Endothelial cell of umbilical vein (primary cell): ENCODE results near the gene BABAM1. TPM values are rescaled to one million over a fixed set of nuclear protein-coding genes. Genes with fewer than 3 reads are reported as not detected.

ENCODE experiments used
- BruUV-seq: library from RNA; stranded (reverse); fragments of 400-500 nt; replicated peaks from 2 replicates; lab custom pipeline; 2021; lab: Mats Ljungman, UMichigan
- CTCF ChIA-PET: fragments of 300-600, 350-600 bp; sonication (Branson Sonifier 250); formaldehyde crosslinking; loops from one replicate; lab custom pipeline; 2021; ENCODE audit warnings: antibody characterized with exemption, inconsistent platforms; lab: Charles Lee
- POLR2A ChIA-PET: fragments of 300-600, 350-600 bp; sonication (Branson Sonifier 250); formaldehyde crosslinking; loops from one replicate; lab custom pipeline; 2021; ENCODE audit warnings: antibody characterized with exemption, inconsistent platforms; lab: Charles Lee
- DNase-seq: peaks from one replicate; pipeline ENCODE4 v3.0.0-alpha.2; 2011; ENCODE audit warnings: low read depth, low spot score
- FAIRE-seq: peaks from 2 replicates; lab custom pipeline; 2011; peaks lifted over from hg19 to GRCh38; lab: Jason Lieb, UNC
- H2AFZ ChIP-seq: 2 replicates; pipeline ENCODE4 v1.6.0; 2012; ENCODE audit warnings: low read depth, low read length, control low read depth, inconsistent platforms
- H3K27ac ChIP-seq: 2 replicates; pipeline ENCODE4 v1.5.1; 2011; ENCODE audit warnings: low read depth, mild to moderate bottlenecking, control low read depth, low read length, moderate library complexity; ENCODE audit not compliant: insufficient read depth
- H3K27me3 ChIP-seq, 2 experiments: 2 replicates each; pipeline versions ENCODE4 v1.6.0 to v1.6.1; 2011; ENCODE audit warnings: low read length in 2 of 2, mixed read lengths in 1 of 2; ENCODE audit not compliant: control insufficient read depth in 2 of 2, insufficient read depth in 2 of 2
- H3K36me3 ChIP-seq, 2 experiments: 2 replicates in 1 of 2; 3 replicates in 1 of 2; pipeline ENCODE4 v1.5.1; 2011; ENCODE audit warnings: low read length in 2 of 2, mild to moderate bottlenecking in 1 of 2, moderate library complexity in 1 of 2; ENCODE audit not compliant: control insufficient read depth in 2 of 2, insufficient read depth in 2 of 2; ENCODE audit errors: extremely low read depth in 1 of 2
- H3K4me1 ChIP-seq: 3 replicates; pipeline ENCODE4 v1.5.1; 2011; ENCODE audit warnings: mild to moderate bottlenecking, low read length; ENCODE audit not compliant: control insufficient read depth, insufficient read depth; ENCODE audit errors: extremely low read depth
- H3K4me2 ChIP-seq: 2 replicates; pipeline ENCODE4 v1.6.1; 2011; ENCODE audit warnings: low read length, control low read depth, mixed read lengths; ENCODE audit not compliant: insufficient read depth
- H3K4me3 ChIP-seq, 3 experiments: fragments of 200-600 bp in 1 of 3; sonication (generic), shearing (Covaris generic) in 1 of 3; replicated peaks in 1 of 3; 2 replicates each; pipeline ENCODE4 v1.5.1; 2011 to 2016; ENCODE audit warnings: control low read depth in 3 of 3, low read length in 3 of 3, mild to moderate bottlenecking in 2 of 3, inconsistent platforms in 1 of 3, low read depth in 1 of 3, moderate library complexity in 1 of 3; ENCODE audit not compliant: insufficient read depth in 1 of 3
- H3K79me2 ChIP-seq: 2 replicates; pipeline ENCODE4 v1.6.0; 2012; ENCODE audit warnings: low read length, inconsistent platforms; ENCODE audit not compliant: control insufficient read depth, insufficient read depth
- H3K9ac ChIP-seq: replicated peaks from 2 replicates; pipeline ENCODE3; 2011; ENCODE audit warnings: low read length, control low read depth; ENCODE audit not compliant: insufficient read depth; ENCODE audit errors: extremely low read depth
- H3K9me1 ChIP-seq: replicated peaks from 3 replicates; pipeline ENCODE4 v1.6.0; 2011; ENCODE audit warnings: mild to moderate bottlenecking, low read length; ENCODE audit not compliant: control insufficient read depth, insufficient read depth; ENCODE audit errors: extremely low read depth
- H3K9me3 ChIP-seq: replicated peaks from 2 replicates; pipeline ENCODE4 v1.5.1; 2012; ENCODE audit warnings: low read length, inconsistent platforms; ENCODE audit not compliant: control insufficient read depth, insufficient read depth
- H4K20me1 ChIP-seq: replicated peaks from 2 replicates; pipeline ENCODE3; 2011; ENCODE audit warnings: mild to moderate bottlenecking, low read length; ENCODE audit not compliant: control insufficient read depth, insufficient read depth; ENCODE audit errors: extremely low read depth
- CTCF ChIP-seq, 2 donors: IDR thresholded peaks; 1 replicate in 1 of 2; 2 replicates in 1 of 2; pipeline ENCODE4 v1.5.1; 2011; ENCODE audit warnings: low read length in 2 of 2, mild to moderate bottlenecking in 2 of 2, moderate library complexity in 2 of 2, control low read depth in 1 of 2, inconsistent platforms in 1 of 2, low read depth in 1 of 2; ENCODE audit not compliant: insufficient read depth in 1 of 2; ENCODE audit errors: extremely low read depth in 1 of 2
- EZH2 ChIP-seq: IDR thresholded peaks from 2 replicates; pipeline ENCODE4 v1.6.1; 2012; ENCODE audit warnings: borderline replicate concordance, low read depth, mild to moderate bottlenecking, moderate library complexity, low read length, inconsistent platforms; ENCODE audit not compliant: severe bottlenecking
- FOS ChIP-seq: IDR thresholded peaks from 2 replicates; pipeline ENCODE4 v1.6.1; 2011; ENCODE audit warnings: mild to moderate bottlenecking, low read length, moderate library complexity, borderline replicate concordance; ENCODE audit not compliant: insufficient read depth
- GATA2 ChIP-seq: IDR thresholded peaks from 2 replicates; pipeline ENCODE4 v1.7.0; 2011; ENCODE audit warnings: low read depth, mild to moderate bottlenecking, moderate library complexity, mixed read lengths, low read length; ENCODE audit not compliant: insufficient read length, insufficient read depth
- JUN ChIP-seq: IDR thresholded peaks from 2 replicates; pipeline ENCODE4 v1.6.1; 2011; ENCODE audit warnings: borderline replicate concordance, low read depth; ENCODE audit not compliant: insufficient read length, insufficient read depth
- MAX ChIP-seq: IDR thresholded peaks from 2 replicates; pipeline ENCODE4 v1.6.1; 2011; ENCODE audit not compliant: insufficient read depth, insufficient read length
- MYC ChIP-seq: IDR thresholded peaks from one replicate; pipeline ENCODE4 v1.6.1; 2011; ENCODE audit warnings: mild to moderate bottlenecking, low read depth, low read length
- POLR2A ChIP-seq: IDR thresholded peaks from 2 replicates; pipeline ENCODE4 v1.6.1; 2012; ENCODE audit warnings: low read depth, mild to moderate bottlenecking, control low read depth, low read length
- POLR2AphosphoS5 ChIP-seq: IDR thresholded peaks from 2 replicates; pipeline ENCODE4 v1.6.1; 2012; ENCODE audit warnings: low read depth, mild to moderate bottlenecking, control low read depth, low read length, moderate library complexity; ENCODE audit not compliant: insufficient read depth
- dilution Hi-C: fragments of 300-500 bp; cut with MboI; formaldehyde crosslinking; loops from one replicate; pipeline ENCODE4 v1.15.0; 2019; ENCODE audit warnings: low sequenced_read_pairs; ENCODE audit not compliant: extremely low pct_ligation_motif_present
- intact Hi-C: fragments of 100-400 bp; cut with micrococcal nuclease; formaldehyde crosslinking; loops from one replicate; pipeline ENCODE4 v1.10.0; 2022
- polyA plus RNA-seq, 4 experiments: library from polyadenylated mRNA; depleted of rRNA in 3 of 4; stranded (reverse) in 3 of 4; unstranded in 1 of 4; fragments of >200 nt; gene quantifications; 2 replicates each; pipeline versions ENCODE4 v1.2.1 to v1.2.3, GENCODE V29; 2011 to 2012; ENCODE audit warnings: missing spikeins in 1 of 4
- total RNA-seq: library from RNA; stranded (reverse); gene quantifications from 2 replicates; pipeline ENCODE4 v1.2.3, GENCODE V29; 2021

Gene BABAM1
- total and polyA plus RNA-seq, 2 donors (not counting 3 experiments of a cell fraction or from before 2014, with no cell fraction given), result 118 to 140 TPM

DNA sequence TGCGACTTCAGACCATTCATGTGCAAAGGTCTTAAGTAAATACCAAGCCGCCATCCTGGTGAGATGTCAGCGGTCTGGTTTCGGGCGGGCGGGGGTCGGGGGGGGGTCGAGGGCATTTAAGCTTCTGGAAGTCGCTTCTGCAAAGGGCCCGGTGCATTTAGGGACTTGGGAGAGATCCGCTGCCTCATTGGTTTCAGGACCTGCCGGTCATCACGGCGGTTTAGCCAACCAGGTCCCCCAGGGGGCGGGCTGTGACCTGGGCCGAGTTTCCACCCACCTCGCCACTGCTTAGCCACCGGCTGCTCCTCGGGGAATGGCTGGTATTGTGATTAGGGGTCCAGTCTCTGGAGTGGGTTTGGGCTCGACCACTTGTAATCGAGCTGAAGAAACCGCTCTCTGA is 22.2 kb downstream of the BABAM1 start:
- intact Hi-C loops (no loop called here), dilution Hi-C loops (no loop called here)
- Histone ChIP-seq H3K27ac (no peak overlapping the region), H4K20me1 (no peaks in the 10 kb centered on the region), H3K4me3 (peak overlapping the region in 1 of 3 experiments; percentile 11), H2AFZ (peak overlapping the region; percentile 67), H3K9ac (no peak overlapping the region), H3K4me2 (no peak overlapping the region), H3K27me3 (no peaks in the 10 kb centered on the region), H3K79me2 (no peaks in the 10 kb centered on the region), H3K9me1 (no peaks in the 10 kb centered on the region), H3K4me1 (peaks cover 6% of the 10 kb centered on the region), H3K36me3 (peaks cover 0 to under 1% of the 10 kb centered on the region in 2 experiments), H3K9me3 (no peaks in the 10 kb centered on the region)
- BruUV-seq, result no TSS peak
- no peak for TF ChIP-seq POLR2AphosphoS5
- no peak for TF ChIP-seq MYC
- TF ChIP-seq JUN, result no peak
- no peak for TF ChIP-seq FOS
- TF ChIP-seq GATA2, result no peak
- TF ChIP-seq MAX, result no peak
- no peak for TF ChIP-seq POLR2A
- TF ChIP-seq EZH2, result no peak
- no peak for TF ChIP-seq CTCF (IDR thresholded peaks at IDR 0.05; ENCODE audit: extremely low read depth in 1 of 2, insufficient read depth in 1 of 2, low read depth in 1 of 2, low read length in 2 of 2)
- ChIA-PET CTCF (interaction anchor here (0.6 to 0.8 kb wide), 2 partner anchors 16 to 97 kb away, joined by 3 read pairs; partner anchors contain the start of gene MRPL34), POLR2A (no interaction called here)
- DNase-seq (peak; percentile 74), FAIRE-seq (peak; percentile 96)
